Neural cell (in vitro differentiated cells): Measurements from ENCODE around the gene GPATCH11. TPM values are rescaled to one million over a fixed set of nuclear protein-coding genes. Genes with fewer than 3 reads are reported as not detected.
A peak's percentile ranks its signal among the peaks of the same experiment; 100 is the strongest.

Experiments used
- H2AFZ ChIP-seq: fragments of 200-600, 300-800 bp; sonication (generic), shearing (Covaris generic); 2 replicates; pipeline ENCODE4 v1.6.0; 2014; ENCODE audit warnings: low read depth, mild to moderate bottlenecking, antibody characterized with exemption, low read length, moderate library complexity
- H3F3A ChIP-seq: fragments of 200-600 bp; shearing (Covaris generic); 2 replicates; pipeline ENCODE4 v1.6.1; 2016; ENCODE audit warnings: mild to moderate bottlenecking, moderate library complexity, mixed read lengths, antibody characterized with exemption, low read length; ENCODE audit not compliant: insufficient read depth, poor library complexity, severe bottlenecking
- H3K27ac ChIP-seq: fragments of 200-600, 300-800 bp; sonication (generic), shearing (Covaris generic); 2 replicates; pipeline ENCODE4 v1.5.1; 2014; ENCODE audit warnings: mild to moderate bottlenecking, low read length, moderate library complexity
- H3K27me3 ChIP-seq: fragments of 300-800, 200-600 bp; sonication (generic), shearing (Covaris generic); 2 replicates; pipeline ENCODE4 v1.6.0; 2014; ENCODE audit warnings: mild to moderate bottlenecking, low read depth, low read length, moderate library complexity; ENCODE audit not compliant: insufficient read depth
- H3K36me3 ChIP-seq: fragments of 300-800, 200-600 bp; sonication (generic), shearing (Covaris generic); 2 replicates; pipeline ENCODE4 v1.5.1; 2014; ENCODE audit warnings: mild to moderate bottlenecking, antibody characterized with exemption, low read length, moderate library complexity; ENCODE audit not compliant: insufficient read depth
- H3K4me2 ChIP-seq: fragments of 300-800, 200-600 bp; sonication (generic), shearing (Covaris generic); 2 replicates; pipeline ENCODE4 v1.6.0; 2014; ENCODE audit warnings: mild to moderate bottlenecking, low read length
- H3K4me3 ChIP-seq: fragments of 300-800, 200-600 bp; sonication (generic), shearing (Covaris generic); 2 replicates; pipeline ENCODE4 v1.5.1; 2014; ENCODE audit warnings: mild to moderate bottlenecking, low read length, moderate library complexity
- H3K79me2 ChIP-seq: fragments of 200-600 bp; shearing (Covaris generic); replicated peaks from 2 replicates; pipeline ENCODE4 v1.6.0; 2014; ENCODE audit warnings: mild to moderate bottlenecking, low read length, moderate library complexity; ENCODE audit not compliant: insufficient read depth
- H3K9ac ChIP-seq: fragments of 300-800, 200-600 bp; sonication (generic), shearing (Covaris generic); 2 replicates; pipeline ENCODE4 v1.6.1; 2016; ENCODE audit warnings: mild to moderate bottlenecking, low read length, mixed read lengths
- H3K9me2 ChIP-seq: fragments of 200-600 bp; shearing (Covaris generic); 2 replicates; pipeline ENCODE4 v1.6.1; 2016; ENCODE audit warnings: mild to moderate bottlenecking, low read length, mixed read lengths; ENCODE audit not compliant: insufficient read depth
- H3K9me3 ChIP-seq: fragments of 200-600, 300-800 bp; sonication (generic), shearing (Covaris generic); 2 replicates; pipeline ENCODE4 v1.6.1; 2016; ENCODE audit warnings: mild to moderate bottlenecking, mixed run types, low read length, moderate library complexity, mixed read lengths
- H4K20me1 ChIP-seq: fragments of 200-600 bp; shearing (Covaris generic); 2 replicates; pipeline ENCODE4 v1.6.1; 2016; ENCODE audit warnings: mild to moderate bottlenecking, mixed run types; ENCODE audit not compliant: insufficient read depth
- CTCF ChIP-seq: fragments of 450-650 bp; IDR thresholded peaks from 2 replicates; pipeline ENCODE4 v1.5.1; 2014; ENCODE audit warnings: antibody characterized with exemption, mild to moderate bottlenecking, moderate library complexity; ENCODE audit not compliant: poor library complexity, severe bottlenecking
- EP300 ChIP-seq: fragments of 450-650 bp; conservative IDR thresholded peaks from 2 replicates; pipeline ENCODE4 v1.6.1; 2014; ENCODE audit warnings: antibody characterized with exemption, mild to moderate bottlenecking, moderate library complexity; ENCODE audit not compliant: poor library complexity, severe bottlenecking
- EZH2 ChIP-seq: fragments of 200-600, 300-800 bp; shearing (Covaris generic), sonication (generic); IDR thresholded peaks from 2 replicates; pipeline ENCODE4 v1.6.1; 2014; ENCODE audit warnings: antibody characterized with exemption, low read length, borderline replicate concordance, mild to moderate bottlenecking; ENCODE audit not compliant: insufficient read depth, poor library complexity, severe bottlenecking
- MXI1 ChIP-seq: fragments of 450-650 bp; conservative IDR thresholded peaks from 2 replicates; pipeline ENCODE4 v1.6.1; 2014; ENCODE audit warnings: antibody characterized with exemption, mild to moderate bottlenecking; ENCODE audit not compliant: poor library complexity, severe bottlenecking
- POLR2AphosphoS5 ChIP-seq: IDR thresholded peaks from 2 replicates; pipeline ENCODE4 v1.6.1; 2012
- RAD21 ChIP-seq: fragments of 450-650 bp; conservative IDR thresholded peaks from 2 replicates; pipeline ENCODE4 v1.6.1; 2014; ENCODE audit warnings: antibody characterized with exemption, mild to moderate bottlenecking, moderate library complexity
- REST ChIP-seq: IDR thresholded peaks from 2 replicates; pipeline ENCODE4 v1.6.1; 2012; ENCODE audit warnings: borderline replicate concordance
- SMC3 ChIP-seq: fragments of 450-650 bp; conservative IDR thresholded peaks from 2 replicates; pipeline ENCODE4 v1.6.1; 2014; ENCODE audit warnings: antibody characterized with exemption, mild to moderate bottlenecking, moderate library complexity; ENCODE audit not compliant: poor library complexity
- TAF1 ChIP-seq: IDR thresholded peaks from 2 replicates; pipeline ENCODE4 v1.6.1; 2012; ENCODE audit warnings: low read depth
- polyA minus RNA-seq: library from RNA; depleted of rRNA, polyadenylated mRNA; stranded (reverse); fragments of >200 nt; gene quantifications from 2 replicates; pipeline ENCODE4 v1.2.3, GENCODE V29; 2014
- polyA plus RNA-seq: library from polyadenylated mRNA; depleted of rRNA; stranded (reverse); fragments of >200 nt; gene quantifications from 2 replicates; pipeline ENCODE4 v1.2.3, GENCODE V29; 2014

The GPATCH11 gene
- 14.7 and 17.7 TPM in 2 replicates for polyA plus RNA-seq
- 23.6 and 24.6 TPM in 2 replicates for polyA minus RNA-seq

GRCh38 chr2:37083873-37084794, at the start of gene GPATCH11, which contains the start of gene HEATR5B:
GPATCH11 (plus strand) TSS chr2:37084518; CDS start chr2:37088382, 3,864 bp downstream.
HEATR5B (minus strand) TSS chr2:37084372; CDS start chr2:37083414, 958 bp downstream.
- Histone ChIP-seq H3K27ac (peak within 1 kb of the TSS; percentile 58), H3K79me2 (peaks cover 15% of the 10 kb centered on the region), H3K27me3 (no peaks in the 10 kb centered on the region), H3K9ac (peak within 1 kb of the TSS; percentile 81), H3K4me3 (peak within 1 kb of the TSS; percentile 76), H2AFZ (peak within 1 kb of the TSS; percentile 87), H3F3A (no peaks in the 10 kb centered on the region), H4K20me1 (no peaks in the 10 kb centered on the region), H3K36me3 (no peaks in the 10 kb centered on the region), H3K4me2 (peak within 1 kb of the TSS; percentile 87), H3K9me2 (no peaks in the 10 kb centered on the region), H3K9me3 (no peaks in the 10 kb centered on the region)
- TF ChIP-seq TAF1: peak; percentile 35
- peak; percentile 14 for TF ChIP-seq CTCF
- peak; percentile 49 for TF ChIP-seq EP300
- TF ChIP-seq RAD21: peak; percentile 32
- peak; percentile 41 for TF ChIP-seq SMC3
- peak; percentile 75 for TF ChIP-seq POLR2AphosphoS5
- TF ChIP-seq MXI1: peak; percentile 96
- TF ChIP-seq REST: no peak
- no peak for TF ChIP-seq EZH2

DNA sequence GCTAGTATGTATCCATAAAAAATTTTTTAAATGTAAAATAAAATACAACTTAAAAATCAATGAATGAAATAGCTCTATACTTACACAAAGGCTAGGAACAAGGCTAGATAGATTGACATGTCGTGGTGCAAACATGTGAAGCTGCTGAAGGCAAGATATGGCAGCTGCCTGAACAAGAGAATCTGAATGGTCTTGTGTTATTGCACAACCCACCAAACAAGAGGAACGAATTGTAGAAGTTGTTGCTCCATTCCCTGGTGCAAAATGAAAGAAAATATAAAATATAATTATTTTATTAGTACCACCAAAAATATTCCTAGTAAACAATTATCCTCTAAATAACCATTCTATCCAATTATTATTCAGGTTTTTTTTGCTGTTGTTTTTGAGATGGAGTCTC, 46.5 kb upstream of the GPATCH11 start:
- Histone ChIP-seq H3F3A (no peaks in the 10 kb centered on the region), H2AFZ (no peak overlapping the region), H3K79me2 (no peaks in the 10 kb centered on the region), H3K9me3 (no peaks in the 10 kb centered on the region), H3K4me3 (no peak overlapping the region), H3K36me3 (peaks cover 13% of the 10 kb centered on the region), H3K27ac (no peak overlapping the region), H3K9ac (no peak overlapping the region), H3K4me2 (no peak overlapping the region), H3K9me2 (no peaks in the 10 kb centered on the region), H3K27me3 (no peaks in the 10 kb centered on the region), H4K20me1 (no peaks in the 10 kb centered on the region)
- TF ChIP-seq MXI1 (no peak), POLR2AphosphoS5 (no peak), EZH2 (no peak), EP300 (no peak), SMC3 (no peak), REST (no peak), TAF1 (no peak), RAD21 (no peak), CTCF (no peak)
